ENCODE data around the gene CA10. TPM values are rescaled to one million over a fixed set of nuclear protein-coding genes. Genes with fewer than 3 reads are reported as not detected.

The CA10 gene
- total and polyA plus RNA-seq, 9 of the 15 experiments (the other 6 are each of a cell fraction or from before 2014, with no cell fraction given), result not detected

- Histone ChIP-seq H3K27me3 (ENCODE audit: control insufficient read depth in 2 of 2, insufficient read depth in 2 of 2, low read length in 2 of 2) (no peaks in the 10 kb centered on the region), H3K9ac (ENCODE audit: insufficient read depth in 1 of 2, low read depth in 2 of 2, low read length in 2 of 2) (no peak overlapping the region), H3K4me3 (no peak overlapping the region), H3K79me2 (ENCODE audit: control insufficient read depth, insufficient read depth, low read length) (no peaks in the 10 kb centered on the region), H3K36me3 (ENCODE audit: control insufficient read depth, insufficient read depth, low read length) (no peaks in the 10 kb centered on the region), H3K4me2 (ENCODE audit: insufficient read depth, low read length) (no peak overlapping the region), H3K4me1 (replicated peaks in 1 of 2; ENCODE audit: control insufficient read depth in 2 of 2, insufficient read depth in 2 of 2, low read length in 2 of 2) (no peaks in the 10 kb centered on the region), H2AFZ (ENCODE audit: low read depth, low read length) (no peak overlapping the region), H3K9me1 (ENCODE audit: control insufficient read depth, insufficient read depth, low read length) (no peaks in the 10 kb centered on the region), H3K27ac (ENCODE audit: extremely low read depth, low read depth, low read length) (no peak overlapping the region), H4K20me1 (replicated peaks; ENCODE audit: control insufficient read depth, insufficient read depth, low read length) (no peaks in the 10 kb centered on the region), H3K9me3 (replicated peaks; ENCODE audit: control insufficient read depth, insufficient read depth, low read depth, low read length) (no peaks in the 10 kb centered on the region)
- in situ Hi-C loops (cut with MboI) (no loop called here), intact Hi-C loops (cut with micrococcal nuclease) (no loop called here)
- FAIRE-seq (no peak), ATAC-seq (no peak), DNase-seq (ENCODE audit: extremely low read depth in 1 of 4, low spot score in 3 of 4) (no peak)
- TF ChIP-seq ERF (CRISPR knock-in tag; IDR thresholded peaks at IDR 0.05), result no peak
- TF ChIP-seq ZNF695 (CRISPR knock-in tag; IDR thresholded peaks at IDR 0.05), result no peak
- TF ChIP-seq CHAMP1 (IDR thresholded peaks at IDR 0.05), result no peak
- TF ChIP-seq ZNF699 (CRISPR knock-in tag; IDR thresholded peaks at IDR 0.05; ENCODE audit: insufficient replicate concordance), result no peak
- no peak for TF ChIP-seq RCOR1 (IDR thresholded peaks at IDR 0.05; ENCODE audit: borderline replicate concordance in 1 of 2, low read depth in 2 of 2, low read length in 2 of 2)
- TF ChIP-seq ID3 (CRISPR knock-in tag; IDR thresholded peaks at IDR 0.05), result no peak
- TF ChIP-seq ID3 (tag; IDR thresholded peaks at IDR 0.05), result no peak
- no peak for TF ChIP-seq HLTF (IDR thresholded peaks at IDR 0.05)
- no peak for TF ChIP-seq HNRNPH1 (optimal IDR thresholded peaks at IDR 0.05; ENCODE audit: low read depth, low read length)
- no peak for TF ChIP-seq CXXC5 (CRISPR knock-in tag; IDR thresholded peaks at IDR 0.05)
- no peak for TF ChIP-seq FOXP4 (CRISPR knock-in tag; IDR thresholded peaks at IDR 0.05; ENCODE audit: borderline replicate concordance)
- no peak for TF ChIP-seq SIRT6 (IDR thresholded peaks at IDR 0.05; ENCODE audit: low read depth, low read length)
- TF ChIP-seq TCFL5 (CRISPR knock-in tag; conservative IDR thresholded peaks at IDR 0.05), result no peak
- TF ChIP-seq SRSF1 (IDR thresholded peaks at IDR 0.05; ENCODE audit: low read depth, low read length), result no peak
- TF ChIP-seq BACH1 (tag; IDR thresholded peaks at IDR 0.05), result no peak
- no peak for TF ChIP-seq MLLT1 (IDR thresholded peaks at IDR 0.05)
- BruUV-seq (replicated peaks), result no TSS peak
- ChIA-PET POLR2A (no interaction called here), CTCF (ENCODE audit: low intra/inter-chr PET ratio) (no interaction called here)
- 0% methylated on average over 2 of the region's 2 CpGs for WGBS (ENCODE audit: insufficient coverage, low coverage, missing lambda C conversion rate)
Measured at GRCh38 chr17:51604299-51605020, 554.1 kb downstream of the CA10 start.

Measured in K562 (cell line).